ENCODE data around the gene E2F2.
"Not testable (repeated sequence)": the region's sequence is repeated elsewhere in the genome, so short reads cannot be mapped to it uniquely, and the experiment has no call there.

The E2F2 gene

GRCh38 chr1:23506376-23507107 lies 24.5 kb downstream of the E2F2 start:
- H3K4me2 ChIP-seq (ENCODE audit: low read length) = no peak overlapping the region
- 0 out of 2 replicates have a peak, but pooled peaks cover 8% of the 10 kb centered on the region for H3F3A ChIP-seq (ENCODE audit: insufficient read depth, low read length)
- no peaks in the 10 kb centered on the region for H3K79me2 ChIP-seq (ENCODE audit: insufficient read depth, low read length)
- H3K27me3 ChIP-seq (ENCODE audit: insufficient read depth, low read length) = no peaks in the 10 kb centered on the region
- H3K27ac ChIP-seq (ENCODE audit: low read depth, low read length, poor library complexity, severe bottlenecking) = no peak overlapping the region
- TF ChIP-seq CTCF (IDR thresholded peaks at IDR 0.05; ENCODE audit: low read length) (no peak), EZH2 (IDR thresholded peaks at IDR 0.05; ENCODE audit: borderline replicate concordance, low read length) (no peak)
- H3K4me1 ChIP-seq (ENCODE audit: insufficient read depth, low read length, severe bottlenecking) = no peaks in the 10 kb centered on the region
- no peaks in the 10 kb centered on the region for H4K20me1 ChIP-seq (ENCODE audit: insufficient read depth, low read length)
- peaks cover 65% of the 10 kb centered on the region for H3K36me3 ChIP-seq (ENCODE audit: insufficient read depth, low read length)
- H3K9me3 ChIP-seq (ENCODE audit: low read length) = no peaks in the 10 kb centered on the region
- no peak overlapping the region for H3K9ac ChIP-seq (ENCODE audit: low read length)
- no peak overlapping the region for H3K4me3 ChIP-seq (ENCODE audit: low read depth, low read length, poor library complexity, severe bottlenecking)
- no peaks in the 10 kb centered on the region for H3K9me2 ChIP-seq (ENCODE audit: low read depth, low read length)
- no peak overlapping the region for H2AFZ ChIP-seq (ENCODE audit: low read length)

- no peaks in the 10 kb centered on the region for H4K20me1 ChIP-seq (ENCODE audit: insufficient read depth, low read length)
- no peaks in the 10 kb centered on the region for H3K4me1 ChIP-seq (ENCODE audit: insufficient read depth, low read length, severe bottlenecking)
- no peak overlapping the region for H3K9ac ChIP-seq (ENCODE audit: low read length)
- no peaks in the 10 kb centered on the region for H3K27me3 ChIP-seq (ENCODE audit: insufficient read depth, low read length)
- peaks cover 58% of the 10 kb centered on the region for H3K36me3 ChIP-seq (ENCODE audit: insufficient read depth, low read length)
- no peak overlapping the region for H3K27ac ChIP-seq (ENCODE audit: low read depth, low read length, poor library complexity, severe bottlenecking)
- no peaks in the 10 kb centered on the region for H3K9me2 ChIP-seq (ENCODE audit: low read depth, low read length)
- TF ChIP-seq EZH2 (IDR thresholded peaks at IDR 0.05; ENCODE audit: borderline replicate concordance, low read length) (no peak), CTCF (IDR thresholded peaks at IDR 0.05; ENCODE audit: low read length) (no peak)
- H3F3A ChIP-seq (ENCODE audit: insufficient read depth, low read length) = 0 out of 2 replicates have a peak, but pooled peaks cover 8% of the 10 kb centered on the region
- no peak overlapping the region for H3K4me3 ChIP-seq (ENCODE audit: low read depth, low read length, poor library complexity, severe bottlenecking)
- H3K4me2 ChIP-seq (ENCODE audit: low read length) = no peak overlapping the region
- H3K9me3 ChIP-seq (ENCODE audit: low read length) = no peaks in the 10 kb centered on the region
- H2AFZ ChIP-seq (ENCODE audit: low read length) = no peak overlapping the region
- H3K79me2 ChIP-seq (ENCODE audit: insufficient read depth, low read length) = no peaks in the 10 kb centered on the region
These were observed 25.2 kb downstream of the E2F2 start for GRCh38 chr1:23505851-23506250.

GRCh38 chr1:23504156-23504555 lies 26.9 kb downstream of the E2F2 start:
- not testable (repeated sequence) for H3K9ac ChIP-seq (ENCODE audit: low read length); H4K20me1 ChIP-seq (ENCODE audit: insufficient read depth, low read length); H3K4me2 ChIP-seq (ENCODE audit: low read length); H3K4me3 ChIP-seq (ENCODE audit: low read depth, low read length, poor library complexity, severe bottlenecking); H3K4me1 ChIP-seq (ENCODE audit: insufficient read depth, low read length, severe bottlenecking); H3F3A ChIP-seq (ENCODE audit: insufficient read depth, low read length); H3K27ac ChIP-seq (ENCODE audit: low read depth, low read length, poor library complexity, severe bottlenecking); H3K9me3 ChIP-seq (ENCODE audit: low read length); H3K27me3 ChIP-seq (ENCODE audit: insufficient read depth, low read length); H3K79me2 ChIP-seq (ENCODE audit: insufficient read depth, low read length); H2AFZ ChIP-seq (ENCODE audit: low read length); H3K9me2 ChIP-seq (ENCODE audit: low read depth, low read length)
- peaks cover 41% of the 10 kb centered on the region for H3K36me3 ChIP-seq (ENCODE audit: insufficient read depth, low read length)

GRCh38 chr1:23502951-23503350 lies 28.1 kb downstream of the E2F2 start:
- H4K20me1 ChIP-seq (ENCODE audit: insufficient read depth, low read length) = no peaks in the 10 kb centered on the region
- H3K27me3 ChIP-seq (ENCODE audit: insufficient read depth, low read length) = no peaks in the 10 kb centered on the region
- peaks cover 29% of the 10 kb centered on the region for H3K36me3 ChIP-seq (ENCODE audit: insufficient read depth, low read length)
- no peak overlapping the region for H3K27ac ChIP-seq (ENCODE audit: low read depth, low read length, poor library complexity, severe bottlenecking)
- no peaks in the 10 kb centered on the region for H3K4me1 ChIP-seq (ENCODE audit: insufficient read depth, low read length, severe bottlenecking)
- H3K9me2 ChIP-seq (ENCODE audit: low read depth, low read length) = no peaks in the 10 kb centered on the region
- 0 out of 2 replicates have a peak, but pooled peaks cover 8% of the 10 kb centered on the region for H3F3A ChIP-seq (ENCODE audit: insufficient read depth, low read length)
- H3K9me3 ChIP-seq (ENCODE audit: low read length) = no peaks in the 10 kb centered on the region
- TF ChIP-seq CTCF (IDR thresholded peaks at IDR 0.05; ENCODE audit: low read length) (no peak), EZH2 (IDR thresholded peaks at IDR 0.05; ENCODE audit: borderline replicate concordance, low read length) (no peak)
- no peak overlapping the region for H3K4me3 ChIP-seq (ENCODE audit: low read depth, low read length, poor library complexity, severe bottlenecking)
- H2AFZ ChIP-seq (ENCODE audit: low read length) = no peak overlapping the region
- no peaks in the 10 kb centered on the region for H3K79me2 ChIP-seq (ENCODE audit: insufficient read depth, low read length)
- H3K4me2 ChIP-seq (ENCODE audit: low read length) = no peak overlapping the region
- H3K9ac ChIP-seq (ENCODE audit: low read length) = no peak overlapping the region
